ENCODE results near the gene RGL1. TPM values are rescaled to one million over a fixed set of nuclear protein-coding genes. Genes with fewer than 3 reads are reported as not detected.

Gene RGL1
- total RNA-seq, 1 experiment from 2014 or later: 2.1 TPM

DNA sequence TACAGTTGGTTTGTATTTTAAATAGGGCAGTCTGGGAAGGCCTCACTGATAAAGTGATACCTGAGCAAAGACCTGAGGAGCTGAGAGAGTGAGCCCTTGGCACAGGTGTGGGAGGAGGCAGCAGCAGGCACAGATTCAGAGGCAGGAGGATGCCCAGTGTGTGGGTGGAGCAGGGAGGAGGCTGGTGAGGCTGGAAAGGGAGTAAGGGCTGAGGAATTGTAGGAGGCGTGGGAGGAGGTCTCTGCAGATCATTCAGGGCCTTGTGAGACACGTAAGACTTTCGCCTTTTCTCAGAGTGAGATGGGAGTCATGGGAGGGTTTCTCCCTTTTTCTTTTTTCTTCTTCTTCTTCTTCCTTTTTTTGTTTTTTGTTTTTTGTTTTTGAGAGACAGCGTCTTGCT is 58.0 kb downstream of the RGL1 start:
- no peaks in the 10 kb centered on the region for H3K36me3 Mint-ChIP-seq (ENCODE audit: insufficient read depth, unreplicated experiment)
- intact Hi-C loops (cut with micrococcal nuclease): no loop called here
- no peaks in the 10 kb centered on the region for H3K4me1 Mint-ChIP-seq (ENCODE audit: insufficient read depth, unreplicated experiment)
- H3K9me3 Mint-ChIP-seq (ENCODE audit: unreplicated experiment): no peaks in the 10 kb centered on the region
- TF ChIP-seq, protein P1, sequence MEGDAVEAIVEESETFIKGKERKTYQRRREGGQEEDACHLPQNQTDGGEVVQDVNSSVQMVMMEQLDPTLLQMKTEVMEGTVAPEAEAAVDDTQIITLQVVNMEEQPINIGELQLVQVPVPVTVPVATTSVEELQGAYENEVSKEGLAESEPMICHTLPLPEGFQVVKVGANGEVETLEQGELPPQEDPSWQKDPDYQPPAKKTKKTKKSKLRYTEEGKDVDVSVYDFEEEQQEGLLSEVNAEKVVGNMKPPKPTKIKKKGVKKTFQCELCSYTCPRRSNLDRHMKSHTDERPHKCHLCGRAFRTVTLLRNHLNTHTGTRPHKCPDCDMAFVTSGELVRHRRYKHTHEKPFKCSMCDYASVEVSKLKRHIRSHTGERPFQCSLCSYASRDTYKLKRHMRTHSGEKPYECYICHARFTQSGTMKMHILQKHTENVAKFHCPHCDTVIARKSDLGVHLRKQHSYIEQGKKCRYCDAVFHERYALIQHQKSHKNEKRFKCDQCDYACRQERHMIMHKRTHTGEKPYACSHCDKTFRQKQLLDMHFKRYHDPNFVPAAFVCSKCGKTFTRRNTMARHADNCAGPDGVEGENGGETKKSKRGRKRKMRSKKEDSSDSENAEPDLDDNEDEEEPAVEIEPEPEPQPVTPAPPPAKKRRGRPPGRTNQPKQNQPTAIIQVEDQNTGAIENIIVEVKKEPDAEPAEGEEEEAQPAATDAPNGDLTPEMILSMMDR (IDR thresholded peaks at IDR 0.05; ENCODE audit: unreplicated experiment): no peak
- no peak for DNase-seq (ENCODE audit: unreplicated experiment)
- ChIA-PET POLR2A (no interaction called here), CTCF (interaction anchor here (0.5 to 0.7 kb wide), 3 partner anchors 35 to 181 kb away, joined by 3 to 4 read pairs (median 3); no protein-coding TSS in a partner anchor)
- H3K27me3 Mint-ChIP-seq (ENCODE audit: insufficient read depth, unreplicated experiment): no peaks in the 10 kb centered on the region
- no TSS peak for BruUV-seq (replicated peaks)
- no peak overlapping the region for H3K27ac Mint-ChIP-seq (ENCODE audit: low read depth, unreplicated experiment)
- H3K4me3 Mint-ChIP-seq (ENCODE audit: unreplicated experiment): no peak overlapping the region

DNA sequence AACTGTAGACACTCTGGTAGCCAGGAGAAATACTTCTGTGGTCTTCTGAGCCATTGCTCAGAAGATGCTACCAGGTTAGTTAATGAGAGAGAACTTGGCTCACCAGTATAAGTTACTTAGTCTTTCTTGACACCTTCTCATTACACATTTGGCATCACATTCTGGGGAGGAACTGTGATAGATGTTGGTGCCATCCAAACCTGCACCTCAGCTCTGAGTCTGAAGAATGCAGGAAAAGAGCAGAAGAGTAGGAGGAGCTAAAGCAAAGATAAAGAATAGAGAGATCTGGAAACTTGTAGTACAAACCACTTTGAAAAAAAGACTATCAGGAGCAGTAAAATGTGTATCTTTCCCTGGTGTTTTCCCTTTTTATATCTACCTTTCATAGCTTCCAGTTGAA is 58.9 kb downstream of the RGL1 start:
- POLR2A ChIA-PET: no interaction called here
- CTCF ChIA-PET: no interaction called here

GRCh38 chr1:183864611-183865010 is 59.7 kb downstream of the RGL1 start:
- no peak overlapping the region for H3K4me3 Mint-ChIP-seq (ENCODE audit: unreplicated experiment)
- no peak for DNase-seq (ENCODE audit: unreplicated experiment)
- no peaks in the 10 kb centered on the region for H3K27me3 Mint-ChIP-seq (ENCODE audit: insufficient read depth, unreplicated experiment)
- H3K27ac Mint-ChIP-seq (ENCODE audit: low read depth, unreplicated experiment): no peak overlapping the region
- H3K9me3 Mint-ChIP-seq (ENCODE audit: unreplicated experiment): no peaks in the 10 kb centered on the region
- ChIA-PET POLR2A (no interaction called here), CTCF (interaction anchor here (0.6 kb wide), 1 partner anchor 9 kb away, joined by 3 read pairs; no protein-coding TSS in a partner anchor)
- H3K4me1 Mint-ChIP-seq (ENCODE audit: insufficient read depth, unreplicated experiment): no peaks in the 10 kb centered on the region
- BruUV-seq (replicated peaks): no TSS peak
- TF ChIP-seq, protein P1 (IDR thresholded peaks at IDR 0.05; ENCODE audit: unreplicated experiment): no peak
- intact Hi-C loops (cut with micrococcal nuclease): no loop called here
- no peaks in the 10 kb centered on the region for H3K36me3 Mint-ChIP-seq (ENCODE audit: insufficient read depth, unreplicated experiment)

More for the DNA sequence above, 58.9 kb downstream of the RGL1 start:
- Mint-ChIP-seq H3K9me3 (ENCODE audit: unreplicated experiment) (no peaks in the 10 kb centered on the region), H3K4me3 (ENCODE audit: unreplicated experiment) (no peak overlapping the region), H3K27ac (ENCODE audit: low read depth, unreplicated experiment) (no peak overlapping the region), H3K4me1 (ENCODE audit: insufficient read depth, unreplicated experiment) (no peaks in the 10 kb centered on the region), H3K27me3 (ENCODE audit: insufficient read depth, unreplicated experiment) (no peaks in the 10 kb centered on the region), H3K36me3 (ENCODE audit: insufficient read depth, unreplicated experiment) (no peaks in the 10 kb centered on the region)
- BruUV-seq (replicated peaks): no TSS peak
- intact Hi-C loops (cut with micrococcal nuclease): no loop called here
- no peak for DNase-seq (ENCODE audit: unreplicated experiment)
- TF ChIP-seq, protein P1 (IDR thresholded peaks at IDR 0.05; ENCODE audit: unreplicated experiment): no peak

DNA sequence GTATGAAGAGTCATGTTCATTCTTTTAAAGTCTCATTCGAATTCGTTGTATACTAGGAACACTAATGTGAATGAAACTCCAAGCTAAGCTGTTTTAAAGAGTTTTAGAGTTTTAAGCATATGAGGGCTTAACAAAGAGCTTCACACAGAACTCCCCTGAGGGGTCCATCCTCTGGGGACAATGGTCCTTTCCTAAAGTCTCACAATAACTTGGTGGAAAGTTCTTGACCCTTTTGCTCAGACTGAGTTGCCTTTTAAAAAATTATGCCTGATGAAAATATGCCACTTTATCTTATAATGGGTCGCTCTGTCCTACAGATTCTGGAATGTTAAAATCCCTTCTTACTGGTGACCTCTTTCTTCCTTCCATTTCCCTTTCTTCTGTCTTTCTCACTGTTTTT is 64.3 kb downstream of the RGL1 start:
- POLR2A ChIA-PET: no interaction called here
- no peak overlapping the region for H3K27ac Mint-ChIP-seq (ENCODE audit: low read depth, unreplicated experiment)
- no peaks in the 10 kb centered on the region for H3K9me3 Mint-ChIP-seq (ENCODE audit: unreplicated experiment)
- H3K4me1 Mint-ChIP-seq (ENCODE audit: insufficient read depth, unreplicated experiment): no peaks in the 10 kb centered on the region
- TF ChIP-seq, protein P1 (IDR thresholded peaks at IDR 0.05; ENCODE audit: unreplicated experiment): no peak
- H3K4me3 Mint-ChIP-seq (ENCODE audit: unreplicated experiment): no peak overlapping the region
- H3K27me3 Mint-ChIP-seq (ENCODE audit: insufficient read depth, unreplicated experiment): no peaks in the 10 kb centered on the region
- no TSS peak for BruUV-seq (replicated peaks)
- intact Hi-C loops (cut with micrococcal nuclease): no loop called here
- DNase-seq (ENCODE audit: unreplicated experiment): no peak
- CTCF ChIA-PET: interaction anchor here (0.7 kb wide), 1 partner anchor 16 kb away, joined by 4 read pairs; no protein-coding TSS in a partner anchor
- no peaks in the 10 kb centered on the region for H3K36me3 Mint-ChIP-seq (ENCODE audit: insufficient read depth, unreplicated experiment)

All from MCF 10A (cell line).